LNCAP (cell line): ENCODE measurements around the gene SMARCA5.

Experiments
- TF ChIP-seq, protein P1 (sequence below): fragments of 450-650 bp; IDR thresholded peaks from 2 replicates; pipeline ENCODE4 v1.5.1; 2017; ENCODE audit warnings: mild to moderate bottlenecking

SMARCA5 gene

DNA sequence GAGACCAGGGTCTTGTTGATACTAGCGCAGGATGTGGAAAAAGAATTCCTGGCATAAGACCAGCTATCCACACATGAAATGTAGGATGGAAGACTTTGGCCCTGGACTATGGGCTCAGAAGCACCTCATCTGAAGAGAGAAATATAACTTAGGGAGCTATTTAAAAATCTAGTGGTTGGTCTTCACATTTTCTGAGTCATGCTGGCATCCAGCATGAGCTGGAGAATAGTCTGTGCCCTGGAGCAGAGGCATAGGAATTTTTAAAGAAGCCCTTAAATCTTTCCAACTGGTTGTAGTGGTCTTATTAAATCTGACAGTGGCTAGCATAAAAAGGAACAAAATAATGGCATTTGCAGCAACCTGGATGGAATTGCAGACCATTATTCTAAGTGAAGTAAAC, 86.3 kb downstream of the SMARCA5 start:
- TF ChIP-seq, protein P1, sequence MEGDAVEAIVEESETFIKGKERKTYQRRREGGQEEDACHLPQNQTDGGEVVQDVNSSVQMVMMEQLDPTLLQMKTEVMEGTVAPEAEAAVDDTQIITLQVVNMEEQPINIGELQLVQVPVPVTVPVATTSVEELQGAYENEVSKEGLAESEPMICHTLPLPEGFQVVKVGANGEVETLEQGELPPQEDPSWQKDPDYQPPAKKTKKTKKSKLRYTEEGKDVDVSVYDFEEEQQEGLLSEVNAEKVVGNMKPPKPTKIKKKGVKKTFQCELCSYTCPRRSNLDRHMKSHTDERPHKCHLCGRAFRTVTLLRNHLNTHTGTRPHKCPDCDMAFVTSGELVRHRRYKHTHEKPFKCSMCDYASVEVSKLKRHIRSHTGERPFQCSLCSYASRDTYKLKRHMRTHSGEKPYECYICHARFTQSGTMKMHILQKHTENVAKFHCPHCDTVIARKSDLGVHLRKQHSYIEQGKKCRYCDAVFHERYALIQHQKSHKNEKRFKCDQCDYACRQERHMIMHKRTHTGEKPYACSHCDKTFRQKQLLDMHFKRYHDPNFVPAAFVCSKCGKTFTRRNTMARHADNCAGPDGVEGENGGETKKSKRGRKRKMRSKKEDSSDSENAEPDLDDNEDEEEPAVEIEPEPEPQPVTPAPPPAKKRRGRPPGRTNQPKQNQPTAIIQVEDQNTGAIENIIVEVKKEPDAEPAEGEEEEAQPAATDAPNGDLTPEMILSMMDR: no peak

DNA sequence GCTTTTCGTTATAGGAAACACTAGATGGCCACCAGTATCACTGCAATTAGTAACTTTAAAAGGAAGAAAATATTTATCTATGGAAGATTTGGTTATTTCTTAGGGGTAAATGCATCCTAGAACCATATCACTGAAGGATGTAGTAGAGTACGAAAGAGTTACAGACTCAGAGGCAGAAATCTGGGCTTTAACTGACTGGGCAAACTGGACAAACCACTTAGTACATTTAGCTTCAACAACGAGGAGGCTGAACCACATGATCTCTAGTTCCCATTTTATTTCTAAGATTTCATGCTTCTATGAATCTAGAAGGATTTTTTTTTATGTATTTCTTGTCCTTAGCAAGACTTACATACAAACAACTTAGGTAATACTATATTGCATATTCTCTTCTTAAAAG, 93.0 kb downstream of the SMARCA5 start:
- TF ChIP-seq, protein P1: no peak
